Measurements from ENCODE around the gene C1orf167.

Gene C1orf167

GRCh38 chr1:11838349-11839272 lies 76.6 kb downstream of the C1orf167 start:
- DNase-seq, result peak; percentile 52

All from NCI-H2227 treated with DMSO at 0.1 percent for 48 hours (cell line).